ENCODE data around the gene PTOV1.

The PTOV1 gene

GRCh38 chr19:49896863-49897621 lies 46.1 kb downstream of the PTOV1 start, which contains the start of gene IL4I1:
Gene IL4I1, minus strand, starts transcription at chr19:49896887. Its CDS starts 727 bp downstream, at chr19:49896160.
- Histone ChIP-seq H3K4me1 (ENCODE audit: control insufficient read depth, insufficient read depth, low read length) (no peaks in the 10 kb centered on the region), H3K36me3 (ENCODE audit: control insufficient read depth in 2 of 2, insufficient read depth in 1 of 2, low read length in 2 of 2) (no peaks in the 10 kb centered on the region), H3K9me3 (ENCODE audit: control insufficient read depth, insufficient read depth, low read depth, low read length) (no peaks in the 10 kb centered on the region), H3K27ac (ENCODE audit: extremely low read depth, low read depth, low read length) (no peak within 1 kb of the TSS), H3K4me3 (ENCODE audit: low read depth, low read length) (no peak within 1 kb of the TSS)
- CTCF ChIA-PET, result no interaction called here
- 0 out of 2 replicates have a peak, but pooled peaks have one; percentile 13 for TF ChIP-seq ZNF366 (tag by site-specific recombination; conservative IDR thresholded peaks at IDR 0.05)
- TF ChIP-seq OVOL3 (tag by site-specific recombination; IDR thresholded peaks at IDR 0.05), result no peak
- TF ChIP-seq SALL2 (tag by site-specific recombination; IDR thresholded peaks at IDR 0.05; ENCODE audit: borderline replicate concordance), result no peak
- TF ChIP-seq RBAK (tag by site-specific recombination; IDR thresholded peaks at IDR 0.05), result no peak
- TF ChIP-seq REST (tag by site-specific recombination; IDR thresholded peaks at IDR 0.05), result no peak
- no peak for TF ChIP-seq ZNF560 (tag by site-specific recombination; IDR thresholded peaks at IDR 0.05; ENCODE audit: borderline replicate concordance)
- no peak for TF ChIP-seq ZNF623 (tag by site-specific recombination; IDR thresholded peaks at IDR 0.05)
- TF ChIP-seq ZNF596 (tag by site-specific recombination; IDR thresholded peaks at IDR 0.05), result no peak
- POLR2A ChIA-PET, result no interaction called here

GRCh38 chr19:49904136-49904535 lies 53.2 kb downstream of the PTOV1 start:
- CTCF ChIA-PET, result no interaction called here
- no peak overlapping the region for H3K4me3 ChIP-seq (ENCODE audit: low read depth, low read length)
- H3K27ac ChIP-seq (ENCODE audit: extremely low read depth, low read depth, low read length), result no peak overlapping the region
- POLR2A ChIA-PET, result no interaction called here
- no peaks in the 10 kb centered on the region for H3K9me3 ChIP-seq (ENCODE audit: control insufficient read depth, insufficient read depth, low read depth, low read length)
- TF ChIP-seq ZNF214 (tag by site-specific recombination; IDR thresholded peaks at IDR 0.05; ENCODE audit: borderline replicate concordance), result no peak
- TF ChIP-seq KLF10 (tag by site-specific recombination; IDR thresholded peaks at IDR 0.05), result no peak
- no peaks in the 10 kb centered on the region for H3K4me1 ChIP-seq (ENCODE audit: control insufficient read depth, insufficient read depth, low read length)
- peaks cover 12 to 23% of the 10 kb centered on the region in 2 experiments; a peak in 2 of 3 replicates for H3K36me3 ChIP-seq (ENCODE audit: control insufficient read depth in 2 of 2, insufficient read depth in 1 of 2, low read length in 2 of 2)

GRCh38 chr19:49906879-49907564 lies 56.1 kb downstream of the PTOV1 start:
- ChIA-PET CTCF (no interaction called here), POLR2A (interaction anchor here (0.6 to 1.5 kb wide), 6 partner anchors 10 to 104 kb away, joined by 3 to 4 read pairs (median 3); partner anchors contain the start of gene AKT1S1)
- TF ChIP-seq ZFP69B (tag by site-specific recombination; IDR thresholded peaks at IDR 0.05), result no peak
- no peak for TF ChIP-seq ZNF645 (tag by site-specific recombination; IDR thresholded peaks at IDR 0.05)
- no peak for TF ChIP-seq ZNF488 (tag by site-specific recombination; IDR thresholded peaks at IDR 0.05)
- TF ChIP-seq ZNF404 (tag by site-specific recombination; IDR thresholded peaks at IDR 0.05), result no peak
- TF ChIP-seq ZNF776 (tag by site-specific recombination; IDR thresholded peaks at IDR 0.05; ENCODE audit: borderline replicate concordance), result no peak
- TF ChIP-seq ZNF19 (tag by site-specific recombination; IDR thresholded peaks at IDR 0.05; ENCODE audit: low read depth), result no peak
- no peak for TF ChIP-seq ZNF513 (tag by site-specific recombination; IDR thresholded peaks at IDR 0.05)
- no peak for TF ChIP-seq MZF1 (tag by site-specific recombination; IDR thresholded peaks at IDR 0.05; ENCODE audit: borderline replicate concordance)
- no peak for TF ChIP-seq ZNF664 (tag by site-specific recombination; IDR thresholded peaks at IDR 0.05)
- Histone ChIP-seq H3K4me1 (ENCODE audit: control insufficient read depth, insufficient read depth, low read length) (no peaks in the 10 kb centered on the region), H3K4me3 (ENCODE audit: low read depth, low read length) (no peak overlapping the region), H3K36me3 (ENCODE audit: control insufficient read depth in 2 of 2, insufficient read depth in 1 of 2, low read length in 2 of 2) (peaks cover 30 to 49% of the 10 kb centered on the region in 2 experiments), H3K9me3 (ENCODE audit: control insufficient read depth, insufficient read depth, low read depth, low read length) (no peaks in the 10 kb centered on the region), H3K27ac (ENCODE audit: extremely low read depth, low read depth, low read length) (no peak overlapping the region)

Data from HEK293 (cell line).